GM12891 (cell line): ENCODE measurements around the gene PPOX.

Source experiments
- PAX5 ChIP-seq: IDR thresholded peaks from 2 replicates; pipeline ENCODE4 v1.6.1; 2011; ENCODE audit warnings: low read length, moderate library complexity, mild to moderate bottlenecking; ENCODE audit not compliant: insufficient read depth, severe bottlenecking
- POLR2A ChIP-seq: IDR thresholded peaks from 2 replicates; pipeline ENCODE4 v1.6.1; 2011; ENCODE audit warnings: low read depth, low read length, control low read depth
- POLR2AphosphoS5 ChIP-seq: IDR thresholded peaks from 2 replicates; pipeline ENCODE4 v1.6.1; 2011; ENCODE audit warnings: low read depth, low read length, control low read depth
- SPI1 ChIP-seq: IDR thresholded peaks from 2 replicates; pipeline ENCODE4 v1.6.1; 2011; ENCODE audit warnings: low read depth, low read length, control low read depth
- TAF1 ChIP-seq: IDR thresholded peaks from 2 replicates; pipeline ENCODE4 v1.6.1; 2011; ENCODE audit warnings: low read depth, low read length, control low read depth

DNA sequence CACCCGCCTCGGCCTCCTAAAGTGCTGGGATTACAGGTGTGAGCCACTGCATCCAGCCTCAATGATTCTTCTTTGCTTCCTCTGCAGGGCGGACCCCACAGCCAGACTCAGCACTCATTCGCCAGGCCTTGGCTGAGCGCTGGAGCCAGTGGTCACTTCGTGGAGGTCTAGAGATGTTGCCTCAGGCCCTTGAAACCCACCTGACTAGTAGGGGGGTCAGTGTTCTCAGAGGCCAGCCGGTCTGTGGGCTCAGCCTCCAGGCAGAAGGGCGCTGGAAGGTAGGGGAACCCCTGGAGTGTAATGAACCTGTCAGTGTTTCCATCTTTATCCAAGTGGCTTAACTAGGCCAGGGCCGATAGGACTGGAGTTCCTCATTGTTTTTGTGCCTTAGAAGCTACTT, 2.7 kb downstream of the PPOX start:
- TF ChIP-seq TAF1, result no peak
- TF ChIP-seq POLR2A, result no peak
- no peak for TF ChIP-seq POLR2AphosphoS5
- no peak for TF ChIP-seq SPI1
- TF ChIP-seq PAX5, result no peak
